Activated CD8-positive, alpha-beta memory T cell treated with anti-CD3 and anti-CD28 coated beads for 36 hours (primary cell): ENCODE measurements around the gene GUCD1. TPM values are rescaled to one million over a fixed set of nuclear protein-coding genes. Genes with fewer than 3 reads are reported as not detected.

ENCODE experiments used
- CTCF ChIA-PET: fragments of 350-600 bp; sonication (Branson Sonifier 250); formaldehyde crosslinking; loops from one replicate; lab custom pipeline; 2021; ENCODE audit warnings: antibody characterized with exemption; lab: Charles Lee
- POLR2A ChIA-PET: fragments of 350-600 bp; sonication (Branson Sonifier 250); formaldehyde crosslinking; loops from one replicate; lab custom pipeline; 2021; ENCODE audit warnings: antibody characterized with exemption; lab: Charles Lee
- total RNA-seq, 2 experiments: library from RNA; stranded (reverse); gene quantifications; one replicate each; pipeline ENCODE4 v1.2.3, GENCODE V29; 2021

The GUCD1 gene
- total RNA-seq, 2 experiments from 2014 or later = 116 to 119 TPM

GRCh38 chr22:24513378-24514240 is 41.3 kb downstream of the GUCD1 start:
- CTCF ChIA-PET = no interaction called here
- POLR2A ChIA-PET = no interaction called here

DNA sequence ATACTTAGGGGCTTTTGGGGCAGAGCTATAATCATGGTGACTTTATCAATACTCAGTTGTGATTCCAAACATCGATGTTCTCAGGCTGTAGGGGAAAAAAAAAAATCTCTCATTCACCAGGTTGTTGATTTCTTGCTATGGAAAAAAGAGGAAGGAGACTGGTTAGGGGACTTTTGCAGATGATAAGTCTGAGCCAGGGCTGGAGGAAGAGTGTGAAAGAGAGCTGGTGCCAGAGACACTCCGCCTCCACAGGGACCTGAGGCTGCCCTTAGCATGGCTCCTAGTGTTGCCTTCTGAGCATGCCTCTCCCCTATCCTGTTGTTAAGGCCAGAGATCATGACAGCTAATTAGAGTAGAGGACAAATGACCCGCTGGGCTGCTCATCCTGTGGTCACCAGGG is 42.9 kb downstream of the GUCD1 start:
- ChIA-PET POLR2A (no interaction called here), CTCF (interaction anchor here (0.6 kb wide), 1 partner anchor 35 kb away, joined by 3 read pairs; no protein-coding TSS in a partner anchor)

DNA sequence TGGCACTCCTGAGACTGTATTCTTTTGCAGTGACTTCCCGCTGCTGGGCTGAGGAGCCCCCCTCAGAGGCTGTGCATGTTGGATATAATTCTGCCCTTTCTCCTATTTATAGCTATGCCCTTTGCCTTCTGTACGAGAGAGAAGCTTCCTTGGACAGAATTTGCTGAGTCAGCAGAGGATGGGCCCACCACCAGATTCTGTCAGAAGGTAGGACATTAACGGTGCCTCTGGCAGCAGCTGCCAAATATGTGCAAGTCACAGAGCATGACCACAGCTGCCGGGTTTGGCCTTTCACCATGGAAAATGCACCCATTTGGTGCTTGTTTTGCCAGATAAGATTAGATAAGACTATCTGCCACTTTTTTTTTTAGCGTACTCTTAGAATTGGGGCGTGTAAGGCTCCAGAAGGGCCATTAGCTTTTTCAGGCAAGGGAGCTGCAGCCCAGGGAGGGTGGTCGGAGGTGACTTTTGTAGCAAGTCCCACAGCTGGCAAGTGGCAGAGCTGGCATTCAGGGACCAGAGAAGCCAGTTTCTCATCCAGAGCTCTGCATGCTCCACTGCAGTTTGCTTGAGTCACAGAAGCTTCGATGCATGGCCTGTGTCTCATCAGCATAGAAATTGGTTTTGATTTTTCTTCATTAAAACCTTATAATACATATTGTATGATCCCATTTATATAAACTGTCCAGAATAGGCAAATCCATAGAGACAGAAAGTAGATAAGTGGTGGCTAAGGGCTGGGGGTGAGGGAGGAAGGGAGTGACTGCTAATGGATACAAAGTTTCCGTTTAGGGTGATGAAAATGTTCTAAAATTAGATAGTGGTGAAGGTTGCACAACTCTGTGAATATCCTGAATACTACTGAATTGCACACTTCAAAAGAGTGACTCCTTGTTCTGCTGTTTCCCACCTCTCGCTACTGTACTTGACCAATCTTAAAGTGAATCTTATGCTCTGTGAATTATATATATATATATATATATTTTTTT is 44.0 kb downstream of the GUCD1 start:
- ChIA-PET CTCF (interaction anchor here (0.6 kb wide), 1 partner anchor 33 kb away, joined by 3 read pairs; no protein-coding TSS in a partner anchor), POLR2A (no interaction called here)

GRCh38 chr22:24507716-24508115 is 47.2 kb downstream of the GUCD1 start:
- CTCF ChIA-PET = interaction anchor here (1.0 kb wide), 1 partner anchor 85 kb away, joined by 3 read pairs; no protein-coding TSS in a partner anchor
- POLR2A ChIA-PET = interaction anchor here (1.1 kb wide), 1 partner anchor 86 kb away, joined by 3 read pairs; no protein-coding TSS in a partner anchor

DNA sequence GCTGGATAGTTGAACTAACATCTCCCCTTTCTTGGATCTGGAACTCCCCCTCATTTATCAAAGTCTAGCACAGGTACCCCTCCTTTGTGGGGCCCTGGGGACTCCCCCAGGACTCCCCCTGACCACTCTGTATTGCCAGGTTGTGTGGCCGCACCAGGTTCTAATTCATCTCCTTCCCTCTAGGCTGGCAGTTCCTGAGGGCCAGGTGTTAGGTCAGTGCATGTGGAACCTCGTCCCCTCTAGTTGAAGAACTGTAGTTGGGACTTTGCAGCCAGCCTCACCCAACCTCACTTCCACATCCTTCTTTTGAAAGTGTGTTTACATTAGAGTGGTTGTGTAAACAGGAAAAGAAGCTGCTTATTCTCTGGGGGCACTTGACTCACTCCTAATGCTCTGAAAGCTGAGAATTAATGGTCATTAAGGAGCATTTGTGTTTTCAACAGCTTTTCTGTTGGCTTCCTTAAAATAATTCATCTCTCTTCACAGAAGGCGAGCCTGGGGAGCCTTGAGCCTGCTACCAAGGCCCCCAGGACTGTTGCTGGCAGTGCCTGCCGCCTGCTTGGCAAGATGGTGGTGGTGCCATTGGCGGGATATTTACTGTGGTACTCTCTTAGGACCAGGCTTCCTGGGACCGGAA is 48.0 kb downstream of the GUCD1 start:
- CTCF ChIA-PET = interaction anchor here (1.0 to 1.2 kb wide), 2 partner anchors 83 to 84 kb away, joined by 3 to 4 read pairs; no protein-coding TSS in a partner anchor

DNA sequence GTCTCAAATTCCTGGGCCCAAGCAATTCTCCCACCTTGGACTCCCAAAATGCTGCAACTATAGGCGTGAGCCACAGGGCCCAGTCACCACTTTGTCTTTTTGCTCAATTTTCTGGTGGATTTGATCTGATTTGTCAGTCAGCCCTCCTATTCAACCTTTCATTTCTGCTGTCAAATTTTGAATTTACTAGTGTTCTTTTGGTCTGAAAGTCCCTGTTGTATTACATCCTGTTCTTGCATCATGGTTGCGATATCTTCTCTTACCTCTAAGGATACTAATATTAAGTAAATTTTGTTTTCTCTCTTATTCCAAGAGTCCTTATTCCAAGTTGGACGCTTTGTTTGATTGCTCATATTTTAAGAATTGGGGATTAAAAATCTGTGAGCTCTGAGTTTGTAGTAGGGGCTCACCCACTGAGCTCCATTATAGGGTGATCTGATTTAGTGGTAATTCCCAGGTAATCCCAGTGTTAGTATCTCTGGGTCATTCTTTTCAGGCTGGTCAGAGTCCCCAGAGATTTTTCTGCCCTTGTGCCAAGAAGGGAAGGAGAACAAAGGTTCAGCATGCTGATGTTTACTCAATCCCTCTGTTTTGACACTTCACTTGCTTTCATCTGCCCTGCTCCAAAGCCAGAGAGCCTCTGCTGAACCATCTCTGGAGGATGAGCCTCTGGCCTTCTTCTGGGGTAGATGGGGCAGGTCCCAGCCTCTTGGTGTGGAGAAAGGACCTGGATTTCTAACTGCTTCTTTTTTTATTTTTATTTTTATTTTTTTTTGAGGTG is 49.8 kb downstream of the GUCD1 start:
- ChIA-PET POLR2A (interaction anchor here (0.6 to 0.7 kb wide), 2 partner anchors 78 to 203 kb away, joined by 5 to 10 read pairs; partner anchors contain the start of gene ADORA2A), CTCF (interaction anchor here (0.7 to 1.2 kb wide), 3 partner anchors 81 to 434 kb away, joined by 4 to 6 read pairs (median 5); no protein-coding TSS in a partner anchor)

More for the DNA sequence above, 48.0 kb downstream of the GUCD1 start:
- POLR2A ChIA-PET = interaction anchor here (0.6 to 1.1 kb wide), 2 partner anchors 38 to 85 kb away, joined by 3 read pairs; no protein-coding TSS in a partner anchor

GRCh38 chr22:24504540-24504939 is 50.4 kb downstream of the GUCD1 start:
- ChIA-PET CTCF (interaction anchor here (0.7 to 4.0 kb wide), 4 partner anchors 80 to 435 kb away, joined by 3 to 15 read pairs (median 6); no protein-coding TSS in a partner anchor), POLR2A (interaction anchor here (0.6 to 0.7 kb wide), 2 partner anchors 9 to 204 kb away, joined by 6 to 10 read pairs; no protein-coding TSS in a partner anchor)

DNA sequence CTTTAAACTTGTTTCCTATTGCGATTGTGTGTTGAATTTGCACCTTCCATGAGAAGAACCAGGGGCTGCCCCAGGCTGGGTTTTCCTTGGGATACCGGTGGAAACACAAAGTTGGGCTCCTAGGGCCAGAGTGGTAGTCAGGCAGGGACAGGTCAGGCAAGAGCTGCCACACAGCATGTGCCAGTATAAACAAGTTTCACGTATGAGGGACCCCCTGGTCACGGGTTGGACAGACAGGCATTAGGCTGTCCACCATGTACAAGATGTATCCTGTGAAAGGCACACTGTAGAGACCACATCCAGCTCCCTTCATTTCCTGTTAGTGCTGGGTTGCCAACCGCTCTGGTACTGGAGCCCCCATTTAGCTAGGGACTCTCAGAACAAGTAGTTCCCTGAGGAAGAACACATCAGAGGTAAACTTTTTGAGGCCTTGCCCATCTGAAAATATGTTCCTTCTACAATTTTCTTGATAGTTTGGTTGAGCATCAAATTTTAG is 51.0 kb downstream of the GUCD1 start:
- POLR2A ChIA-PET = interaction anchor here (0.7 kb wide), 1 partner anchor 8 kb away, joined by 6 read pairs; no protein-coding TSS in a partner anchor
- CTCF ChIA-PET = interaction anchor here (0.5 to 4.0 kb wide), 7 partner anchors 10 to 299 kb away, joined by 3 to 15 read pairs (median 4); no protein-coding TSS in a partner anchor

- ChIA-PET POLR2A (interaction anchor here (0.9 to 1.6 kb wide), 2 partner anchors 75 to 79 kb away, joined by 3 to 5 read pairs; partner anchors contain the start of gene ADORA2A), CTCF (interaction anchor here (0.5 to 4.0 kb wide), 11 partner anchors 10 to 299 kb away, joined by 3 to 15 read pairs (median 4); no protein-coding TSS in a partner anchor)
Measured at GRCh38 chr22:24503137-24503842, 51.6 kb downstream of the GUCD1 start.

DNA sequence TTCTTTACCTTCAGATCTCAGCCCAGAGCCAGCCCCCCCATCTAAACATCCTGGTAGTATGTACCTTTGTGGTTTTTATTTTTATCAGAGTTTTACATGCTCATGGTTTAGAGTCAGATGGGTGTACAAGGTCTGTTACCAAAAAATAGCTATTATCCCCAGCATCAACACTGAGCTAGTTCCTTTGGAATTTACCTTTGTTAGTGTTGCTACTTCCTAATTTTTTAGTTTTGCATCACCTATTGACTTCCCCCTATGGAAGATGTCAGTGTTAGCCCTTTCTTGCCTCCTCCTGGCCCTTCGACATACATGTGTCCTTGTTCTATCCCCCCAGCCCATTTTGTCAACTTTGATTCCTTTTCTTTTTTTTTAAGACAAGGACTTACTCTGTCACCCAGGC is 52.4 kb downstream of the GUCD1 start:
- POLR2A ChIA-PET = interaction anchor here (0.9 to 1.6 kb wide), 2 partner anchors 74 to 78 kb away, joined by 3 to 5 read pairs; partner anchors contain the start of gene ADORA2A
- CTCF ChIA-PET = interaction anchor here (0.6 to 4.0 kb wide), 10 partner anchors 9 to 139 kb away, joined by 3 to 15 read pairs (median 4); no protein-coding TSS in a partner anchor

GRCh38 chr22:24502034-24502433 is 52.9 kb downstream of the GUCD1 start:
- CTCF ChIA-PET = interaction anchor here (0.6 to 4.0 kb wide), 6 partner anchors 9 to 139 kb away, joined by 3 to 15 read pairs (median 4); no protein-coding TSS in a partner anchor
- POLR2A ChIA-PET = interaction anchor here (1.6 kb wide), 1 partner anchor 74 kb away, joined by 5 read pairs; the partner anchor contains the start of gene ADORA2A

DNA sequence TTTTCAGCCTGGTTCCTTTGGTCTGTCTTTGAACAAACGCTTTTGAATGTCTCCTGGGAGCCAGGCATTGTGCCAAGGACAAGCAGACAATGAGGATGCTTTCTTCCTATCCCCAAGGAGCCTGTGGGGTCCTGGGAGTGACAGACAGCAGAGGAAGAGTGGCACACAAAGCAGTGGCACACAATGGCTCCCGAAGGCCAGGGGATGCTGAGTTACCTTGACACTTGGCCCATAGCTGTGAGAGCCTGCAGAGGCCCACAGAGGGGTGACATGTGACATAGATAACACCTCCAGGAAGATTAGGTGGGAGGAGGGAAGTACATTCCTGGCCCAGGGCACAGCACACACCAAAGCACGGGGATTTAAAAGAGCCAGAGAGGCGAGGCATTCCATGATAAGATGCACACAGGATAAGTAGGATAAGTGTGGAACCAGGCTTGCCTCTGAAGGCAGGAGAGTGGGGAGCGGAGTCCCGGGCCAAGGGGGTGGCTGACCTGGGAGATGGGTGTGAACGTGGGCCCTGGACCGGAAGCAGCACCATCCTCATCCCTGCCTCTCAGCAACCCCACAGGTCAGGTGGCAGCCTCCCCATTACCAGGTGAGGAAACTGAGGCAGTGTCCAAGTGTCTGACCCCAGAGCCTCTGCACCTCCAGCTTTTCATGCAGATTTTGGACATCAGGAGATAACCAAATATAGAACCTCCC is 53.5 kb downstream of the GUCD1 start:
- ChIA-PET CTCF (interaction anchor here (1.1 to 4.0 kb wide), 3 partner anchors 19 to 79 kb away, joined by 3 to 15 read pairs (median 5); no protein-coding TSS in a partner anchor), POLR2A (interaction anchor here (1.6 kb wide), 1 partner anchor 73 kb away, joined by 5 read pairs; the partner anchor contains the start of gene ADORA2A)

DNA sequence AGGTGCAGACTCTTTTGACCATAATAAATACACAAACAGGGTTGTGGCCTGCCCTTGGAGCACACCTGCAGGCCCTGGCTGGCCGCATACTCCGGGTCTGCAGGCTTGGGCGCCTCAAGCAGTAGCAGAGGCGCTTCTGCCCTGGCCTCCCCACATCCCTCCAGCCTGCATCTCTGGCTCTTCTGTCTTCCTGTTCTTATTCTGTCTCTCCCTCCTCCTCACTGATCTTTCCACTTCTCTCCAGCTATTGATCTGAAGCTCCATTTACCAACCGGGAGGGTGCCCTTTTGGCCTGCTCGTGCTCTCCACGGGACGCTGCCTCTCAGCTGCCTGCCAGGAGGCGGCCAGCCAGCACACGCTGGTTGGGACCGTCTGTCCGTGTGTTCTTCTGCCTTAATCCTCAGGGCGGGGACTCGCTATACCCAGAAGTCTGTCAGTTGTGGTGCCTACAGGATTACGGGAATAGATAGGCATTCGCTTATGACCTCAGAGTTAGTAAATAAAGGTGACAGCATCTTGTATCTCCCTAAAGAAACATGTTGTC is 54.6 kb downstream of the GUCD1 start:
- ChIA-PET CTCF (interaction anchor here (2.2 to 4.0 kb wide), 2 partner anchors 18 to 78 kb away, joined by 5 to 15 read pairs; no protein-coding TSS in a partner anchor), POLR2A (no interaction called here)

GRCh38 chr22:24499706-24500276 is 55.1 kb downstream of the GUCD1 start:
- POLR2A ChIA-PET = no interaction called here
- CTCF ChIA-PET = interaction anchor here (2.2 kb wide), 1 partner anchor 17 kb away, joined by 5 read pairs; no protein-coding TSS in a partner anchor
